Measurements from ENCODE around the gene MOCOS. TPM values are rescaled to one million over a fixed set of nuclear protein-coding genes. Genes with fewer than 3 reads are reported as not detected.

MOCOS gene
- total and polyA plus RNA-seq, 2 of the 13 experiments (the other 11 are each of a cell fraction or from before 2014, with no cell fraction given): 7.7 to 15.4 TPM

DNA sequence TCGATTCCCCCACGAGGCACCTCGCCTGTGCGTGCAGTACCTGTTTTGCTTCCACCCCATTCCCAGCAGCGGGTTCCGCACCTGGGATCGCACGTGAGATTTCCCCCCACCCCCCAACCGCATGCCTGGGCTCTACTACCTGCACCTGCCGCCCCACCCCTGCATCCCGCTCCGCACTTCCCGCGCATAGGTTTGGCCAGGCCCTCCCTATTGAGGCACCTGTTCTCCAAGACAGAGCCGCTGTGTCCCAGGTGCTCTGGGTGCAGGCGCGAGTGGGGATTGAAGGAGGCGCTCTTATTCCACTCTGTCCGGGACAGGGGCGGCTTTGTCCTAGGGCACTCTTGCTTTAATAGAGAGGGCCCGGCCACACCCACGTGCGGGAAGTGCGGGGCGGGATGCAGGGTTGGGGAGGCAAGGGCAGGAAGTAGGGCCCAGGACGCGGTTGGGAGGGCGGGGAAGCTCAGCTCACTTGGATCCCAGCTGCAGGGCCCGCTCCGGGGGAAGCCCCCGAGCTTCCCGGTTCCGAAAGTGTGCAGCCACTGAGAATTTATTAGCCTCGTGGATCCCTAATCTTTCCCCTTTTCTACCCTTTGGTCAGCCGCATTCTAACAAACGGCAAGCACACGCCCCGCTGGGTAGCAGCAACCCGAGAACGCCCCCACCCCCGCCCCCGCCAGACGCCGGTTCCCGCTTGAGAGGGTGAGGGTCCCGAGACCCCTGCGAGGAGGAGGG, 670 bp upstream of the MOCOS start (continued):
- TF ChIP-seq, protein P1, sequence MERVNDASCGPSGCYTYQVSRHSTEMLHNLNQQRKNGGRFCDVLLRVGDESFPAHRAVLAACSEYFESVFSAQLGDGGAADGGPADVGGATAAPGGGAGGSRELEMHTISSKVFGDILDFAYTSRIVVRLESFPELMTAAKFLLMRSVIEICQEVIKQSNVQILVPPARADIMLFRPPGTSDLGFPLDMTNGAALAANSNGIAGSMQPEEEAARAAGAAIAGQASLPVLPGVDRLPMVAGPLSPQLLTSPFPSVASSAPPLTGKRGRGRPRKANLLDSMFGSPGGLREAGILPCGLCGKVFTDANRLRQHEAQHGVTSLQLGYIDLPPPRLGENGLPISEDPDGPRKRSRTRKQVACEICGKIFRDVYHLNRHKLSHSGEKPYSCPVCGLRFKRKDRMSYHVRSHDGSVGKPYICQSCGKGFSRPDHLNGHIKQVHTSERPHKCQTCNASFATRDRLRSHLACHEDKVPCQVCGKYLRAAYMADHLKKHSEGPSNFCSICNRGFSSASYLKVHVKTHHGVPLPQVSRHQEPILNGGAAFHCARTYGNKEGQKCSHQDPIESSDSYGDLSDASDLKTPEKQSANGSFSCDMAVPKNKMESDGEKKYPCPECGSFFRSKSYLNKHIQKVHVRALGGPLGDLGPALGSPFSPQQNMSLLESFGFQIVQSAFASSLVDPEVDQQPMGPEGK (CRISPR knock-in tag; IDR thresholded peaks at IDR 0.05): 0 out of 2 replicates have a peak, but pooled peaks have one; percentile 7
- TF ChIP-seq CEBPB (IDR thresholded peaks at IDR 0.05; ENCODE audit: borderline replicate concordance, low read depth, low read length) (no peak), ZNF274 (CRISPR knock-in tag; IDR thresholded peaks at IDR 0.05) (no peak), ZC3H13 (CRISPR knock-in tag; IDR thresholded peaks at IDR 0.05) (no peak), SOX5 (CRISPR knock-in tag; IDR thresholded peaks at IDR 0.05; ENCODE audit: borderline replicate concordance) (no peak), SYNCRIP (IDR thresholded peaks at IDR 0.05; ENCODE audit: insufficient read depth, low read depth, low read length) (no peak), HHEX (CRISPR knock-in tag; IDR thresholded peaks at IDR 0.05) (no peak), ZNF431 (CRISPR knock-in tag; IDR thresholded peaks at IDR 0.05; ENCODE audit: borderline replicate concordance, low read depth) (no peak), ZFP62 (CRISPR knock-in tag; IDR thresholded peaks at IDR 0.05) (no peak)
- TF ChIP-seq, protein P2, sequence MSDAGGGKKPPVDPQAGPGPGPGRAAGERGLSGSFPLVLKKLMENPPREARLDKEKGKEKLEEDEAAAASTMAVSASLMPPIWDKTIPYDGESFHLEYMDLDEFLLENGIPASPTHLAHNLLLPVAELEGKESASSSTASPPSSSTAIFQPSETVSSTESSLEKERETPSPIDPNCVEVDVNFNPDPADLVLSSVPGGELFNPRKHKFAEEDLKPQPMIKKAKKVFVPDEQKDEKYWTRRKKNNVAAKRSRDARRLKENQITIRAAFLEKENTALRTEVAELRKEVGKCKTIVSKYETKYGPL (CRISPR knock-in tag; IDR thresholded peaks at IDR 0.05): no peak
- TF ChIP-seq, protein P3, sequence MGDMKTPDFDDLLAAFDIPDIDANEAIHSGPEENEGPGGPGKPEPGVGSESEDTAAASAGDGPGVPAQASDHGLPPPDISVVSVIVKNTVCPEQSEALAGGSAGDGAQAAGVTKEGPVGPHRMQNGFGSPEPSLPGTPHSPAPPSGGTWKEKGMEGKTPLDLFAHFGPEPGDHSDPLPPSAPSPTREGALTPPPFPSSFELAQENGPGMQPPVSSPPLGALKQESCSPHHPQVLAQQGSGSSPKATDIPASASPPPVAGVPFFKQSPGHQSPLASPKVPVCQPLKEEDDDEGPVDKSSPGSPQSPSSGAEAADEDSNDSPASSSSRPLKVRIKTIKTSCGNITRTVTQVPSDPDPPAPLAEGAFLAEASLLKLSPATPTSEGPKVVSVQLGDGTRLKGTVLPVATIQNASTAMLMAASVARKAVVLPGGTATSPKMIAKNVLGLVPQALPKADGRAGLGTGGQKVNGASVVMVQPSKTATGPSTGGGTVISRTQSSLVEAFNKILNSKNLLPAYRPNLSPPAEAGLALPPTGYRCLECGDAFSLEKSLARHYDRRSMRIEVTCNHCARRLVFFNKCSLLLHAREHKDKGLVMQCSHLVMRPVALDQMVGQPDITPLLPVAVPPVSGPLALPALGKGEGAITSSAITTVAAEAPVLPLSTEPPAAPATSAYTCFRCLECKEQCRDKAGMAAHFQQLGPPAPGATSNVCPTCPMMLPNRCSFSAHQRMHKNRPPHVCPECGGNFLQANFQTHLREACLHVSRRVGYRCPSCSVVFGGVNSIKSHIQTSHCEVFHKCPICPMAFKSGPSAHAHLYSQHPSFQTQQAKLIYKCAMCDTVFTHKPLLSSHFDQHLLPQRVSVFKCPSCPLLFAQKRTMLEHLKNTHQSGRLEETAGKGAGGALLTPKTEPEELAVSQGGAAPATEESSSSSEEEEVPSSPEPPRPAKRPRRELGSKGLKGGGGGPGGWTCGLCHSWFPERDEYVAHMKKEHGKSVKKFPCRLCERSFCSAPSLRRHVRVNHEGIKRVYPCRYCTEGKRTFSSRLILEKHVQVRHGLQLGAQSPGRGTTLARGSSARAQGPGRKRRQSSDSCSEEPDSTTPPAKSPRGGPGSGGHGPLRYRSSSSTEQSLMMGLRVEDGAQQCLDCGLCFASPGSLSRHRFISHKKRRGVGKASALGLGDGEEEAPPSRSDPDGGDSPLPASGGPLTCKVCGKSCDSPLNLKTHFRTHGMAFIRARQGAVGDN (CRISPR knock-in tag; IDR thresholded peaks at IDR 0.05): no peak
- TF ChIP-seq, protein P4, sequence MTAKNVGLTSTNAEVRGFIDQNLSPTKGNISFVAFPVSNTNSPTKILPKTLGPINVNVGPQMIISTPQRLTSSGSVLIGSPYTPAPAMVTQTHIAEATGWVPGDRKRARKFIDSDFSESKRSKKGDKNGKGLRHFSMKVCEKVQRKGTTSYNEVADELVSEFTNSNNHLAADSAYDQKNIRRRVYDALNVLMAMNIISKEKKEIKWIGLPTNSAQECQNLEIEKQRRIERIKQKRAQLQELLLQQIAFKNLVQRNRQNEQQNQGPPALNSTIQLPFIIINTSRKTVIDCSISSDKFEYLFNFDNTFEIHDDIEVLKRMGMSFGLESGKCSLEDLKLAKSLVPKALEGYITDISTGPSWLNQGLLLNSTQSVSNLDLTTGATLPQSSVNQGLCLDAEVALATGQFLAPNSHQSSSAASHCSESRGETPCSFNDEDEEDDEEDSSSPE (CRISPR knock-in tag; IDR thresholded peaks at IDR 0.05): no peak
- TF ChIP-seq, protein P5, sequence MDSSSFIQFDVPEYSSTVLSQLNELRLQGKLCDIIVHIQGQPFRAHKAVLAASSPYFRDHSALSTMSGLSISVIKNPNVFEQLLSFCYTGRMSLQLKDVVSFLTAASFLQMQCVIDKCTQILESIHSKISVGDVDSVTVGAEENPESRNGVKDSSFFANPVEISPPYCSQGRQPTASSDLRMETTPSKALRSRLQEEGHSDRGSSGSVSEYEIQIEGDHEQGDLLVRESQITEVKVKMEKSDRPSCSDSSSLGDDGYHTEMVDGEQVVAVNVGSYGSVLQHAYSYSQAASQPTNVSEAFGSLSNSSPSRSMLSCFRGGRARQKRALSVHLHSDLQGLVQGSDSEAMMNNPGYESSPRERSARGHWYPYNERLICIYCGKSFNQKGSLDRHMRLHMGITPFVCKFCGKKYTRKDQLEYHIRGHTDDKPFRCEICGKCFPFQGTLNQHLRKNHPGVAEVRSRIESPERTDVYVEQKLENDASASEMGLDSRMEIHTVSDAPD (CRISPR knock-in tag; IDR thresholded peaks at IDR 0.05): no peak
- TF ChIP-seq, protein P6, sequence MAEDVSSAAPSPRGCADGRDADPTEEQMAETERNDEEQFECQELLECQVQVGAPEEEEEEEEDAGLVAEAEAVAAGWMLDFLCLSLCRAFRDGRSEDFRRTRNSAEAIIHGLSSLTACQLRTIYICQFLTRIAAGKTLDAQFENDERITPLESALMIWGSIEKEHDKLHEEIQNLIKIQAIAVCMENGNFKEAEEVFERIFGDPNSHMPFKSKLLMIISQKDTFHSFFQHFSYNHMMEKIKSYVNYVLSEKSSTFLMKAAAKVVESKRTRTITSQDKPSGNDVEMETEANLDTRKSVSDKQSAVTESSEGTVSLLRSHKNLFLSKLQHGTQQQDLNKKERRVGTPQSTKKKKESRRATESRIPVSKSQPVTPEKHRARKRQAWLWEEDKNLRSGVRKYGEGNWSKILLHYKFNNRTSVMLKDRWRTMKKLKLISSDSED (CRISPR knock-in tag; IDR thresholded peaks at IDR 0.05): no peak
- TF ChIP-seq, protein P7, sequence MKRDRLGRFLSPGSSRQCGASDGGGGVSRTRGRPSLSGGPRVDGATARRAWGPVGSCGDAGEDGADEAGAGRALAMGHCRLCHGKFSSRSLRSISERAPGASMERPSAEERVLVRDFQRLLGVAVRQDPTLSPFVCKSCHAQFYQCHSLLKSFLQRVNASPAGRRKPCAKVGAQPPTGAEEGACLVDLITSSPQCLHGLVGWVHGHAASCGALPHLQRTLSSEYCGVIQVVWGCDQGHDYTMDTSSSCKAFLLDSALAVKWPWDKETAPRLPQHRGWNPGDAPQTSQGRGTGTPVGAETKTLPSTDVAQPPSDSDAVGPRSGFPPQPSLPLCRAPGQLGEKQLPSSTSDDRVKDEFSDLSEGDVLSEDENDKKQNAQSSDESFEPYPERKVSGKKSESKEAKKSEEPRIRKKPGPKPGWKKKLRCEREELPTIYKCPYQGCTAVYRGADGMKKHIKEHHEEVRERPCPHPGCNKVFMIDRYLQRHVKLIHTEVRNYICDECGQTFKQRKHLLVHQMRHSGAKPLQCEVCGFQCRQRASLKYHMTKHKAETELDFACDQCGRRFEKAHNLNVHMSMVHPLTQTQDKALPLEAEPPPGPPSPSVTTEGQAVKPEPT (CRISPR knock-in tag; IDR thresholded peaks at IDR 0.05; ENCODE audit: low read depth): 0 out of 2 replicates have a peak, but pooled peaks have one; percentile 6
